MCF 10A (cell line): ENCODE measurements around the gene LRP10. TPM values are rescaled to one million over a fixed set of nuclear protein-coding genes. Genes with fewer than 3 reads are reported as not detected.
A peak's percentile ranks its signal among the peaks of the same experiment; 100 is the strongest.

Source experiments
- BruUV-seq: library from RNA; stranded (reverse); fragments of 400-500 nt; replicated peaks from 2 replicates; lab custom pipeline; 2021; lab: Mats Ljungman, UMichigan
- CTCF ChIA-PET: fragments of 300-600 bp; sonication (Branson Sonifier 250); formaldehyde crosslinking; extraction: SDS; loops from one replicate; lab custom pipeline; 2021; ENCODE audit warnings: antibody characterized with exemption, inconsistent platforms; lab: Yijun Ruan, JAX
- POLR2A ChIA-PET: fragments of 300-600, 350-650 bp; sonication (Branson Sonifier 250); formaldehyde crosslinking; extraction: SDS; loops from one replicate; lab custom pipeline; 2020; ENCODE audit warnings: antibody characterized with exemption, inconsistent platforms; lab: Yijun Ruan, JAX
- DNase-seq: peaks from one replicate; pipeline ENCODE4 v3.0.0-alpha.2; 2018; ENCODE audit not compliant: unreplicated experiment
- H3K27ac Mint-ChIP-seq: one replicate; pipeline ENCODE4 v1.8.0; 2022; ENCODE audit warnings: mild to moderate bottlenecking, low read depth, mixed read lengths; ENCODE audit not compliant: unreplicated experiment
- H3K27me3 Mint-ChIP-seq: one replicate; pipeline ENCODE4 v1.8.0; 2022; ENCODE audit warnings: mixed read lengths; ENCODE audit not compliant: insufficient read depth, unreplicated experiment
- H3K36me3 Mint-ChIP-seq: one replicate; pipeline ENCODE4 v1.8.0; 2022; ENCODE audit warnings: mild to moderate bottlenecking, moderate library complexity, mixed read lengths; ENCODE audit not compliant: insufficient read depth, unreplicated experiment
- H3K4me1 Mint-ChIP-seq: one replicate; pipeline ENCODE4 v1.8.0; 2022; ENCODE audit warnings: mixed read lengths; ENCODE audit not compliant: insufficient read depth, unreplicated experiment
- H3K4me3 Mint-ChIP-seq: one replicate; pipeline ENCODE4 v1.8.0; 2022; ENCODE audit warnings: mild to moderate bottlenecking, moderate library complexity, mixed read lengths; ENCODE audit not compliant: unreplicated experiment
- H3K9me3 Mint-ChIP-seq: one replicate; pipeline ENCODE4 v1.8.0; 2022; ENCODE audit warnings: mixed read lengths; ENCODE audit not compliant: unreplicated experiment
- CTCF ChIP-seq: fragments of 200-600 bp; IDR thresholded peaks from one replicate; pipeline ENCODE4 v1.8.0; 2022; ENCODE audit warnings: antibody characterized with exemption, mild to moderate bottlenecking; ENCODE audit not compliant: unreplicated experiment
- intact Hi-C: fragments of 100-400 bp; cut with micrococcal nuclease; formaldehyde crosslinking; loops from 2 replicates; pipeline ENCODE4 v1.14.1; 2022
- total RNA-seq: library from RNA; stranded (reverse); gene quantifications from 2 replicates; pipeline ENCODE4 v1.2.3, GENCODE V29; 2022

LRP10 gene
- total RNA-seq, 1 experiment from 2014 or later: 71.0 TPM

- intact Hi-C loops: no loop called here
- CTCF ChIA-PET: interaction anchor here (0.7 to 1.7 kb wide), 8 partner anchors 9 to 339 kb away, joined by 3 to 8 read pairs (median 5); no protein-coding TSS in a partner anchor
- BruUV-seq: no TSS peak
Observed at GRCh38 chr14:22895402-22895801, 23.9 kb downstream of the LRP10 start.

GRCh38 chr14:22896356-22896755 is 24.8 kb downstream of the LRP10 start:
- no peaks in the 10 kb centered on the region for H3K27me3 Mint-ChIP-seq
- peak overlapping the region; percentile 50 for H3K27ac Mint-ChIP-seq
- H3K36me3 Mint-ChIP-seq: peaks cover 24% of the 10 kb centered on the region
- H3K4me3 Mint-ChIP-seq: no peak overlapping the region
- H3K9me3 Mint-ChIP-seq: no peaks in the 10 kb centered on the region
- intact Hi-C loops: no loop called here
- DNase-seq: no peak
- ChIA-PET CTCF (interaction anchor here (0.5 to 1.9 kb wide), 12 partner anchors 8 to 340 kb away, joined by 3 to 8 read pairs (median 4); no protein-coding TSS in a partner anchor), POLR2A (interaction anchor here (0.9 to 5.8 kb wide), 6 partner anchors 9 to 307 kb away, joined by 3 to 29 read pairs (median 4); partner anchors contain the start of genes DAD1, LRP10 and REM2)
- peaks cover 17% of the 10 kb centered on the region for H3K4me1 Mint-ChIP-seq
- BruUV-seq: no TSS peak
- no peak for TF ChIP-seq CTCF

More at GRCh38 chr14:22895402-22895801, 23.9 kb downstream of the LRP10 start:
- Mint-ChIP-seq H3K4me1 (peaks cover 17% of the 10 kb centered on the region), H3K9me3 (no peaks in the 10 kb centered on the region), H3K36me3 (peaks cover 15% of the 10 kb centered on the region), H3K4me3 (no peak overlapping the region), H3K27me3 (no peaks in the 10 kb centered on the region), H3K27ac (no peak overlapping the region)
- POLR2A ChIA-PET: interaction anchor here (0.7 to 5.8 kb wide), 6 partner anchors 8 to 306 kb away, joined by 3 to 29 read pairs (median 4); partner anchors contain the start of genes DAD1 and REM2
- no peak for TF ChIP-seq CTCF
- no peak for DNase-seq

GRCh38 chr14:22896760-22897159 is 25.2 kb downstream of the LRP10 start:
- intact Hi-C loops: no loop called here
- Mint-ChIP-seq H3K4me3 (no peak overlapping the region), H3K36me3 (peaks cover 28% of the 10 kb centered on the region), H3K27ac (peak overlapping the region; percentile 50), H3K9me3 (no peaks in the 10 kb centered on the region), H3K4me1 (peaks cover 17% of the 10 kb centered on the region), H3K27me3 (no peaks in the 10 kb centered on the region)
- no peak for TF ChIP-seq CTCF
- CTCF ChIA-PET: interaction anchor here (0.6 to 1.9 kb wide), 9 partner anchors 9 to 340 kb away, joined by 3 to 7 read pairs (median 4); no protein-coding TSS in a partner anchor
- no peak for DNase-seq
- no TSS peak for BruUV-seq
- POLR2A ChIA-PET: interaction anchor here (1.0 to 5.8 kb wide), 4 partner anchors 9 to 26 kb away, joined by 3 to 29 read pairs (median 8); partner anchors contain the start of genes LRP10 and REM2

- H3K27me3 Mint-ChIP-seq: no peaks in the 10 kb centered on the region
- CTCF ChIA-PET: interaction anchor here (0.6 to 7.1 kb wide), 8 partner anchors 8 to 341 kb away, joined by 3 to 111 read pairs (median 4); partner anchors contain the start of genes LRP10 and REM2
- no TSS peak for BruUV-seq
- no peak for DNase-seq
- peaks cover 17% of the 10 kb centered on the region for H3K4me1 Mint-ChIP-seq
- intact Hi-C loops: no loop called here
- H3K27ac Mint-ChIP-seq: no peak overlapping the region
- H3K36me3 Mint-ChIP-seq: peaks cover 34% of the 10 kb centered on the region
- H3K9me3 Mint-ChIP-seq: no peaks in the 10 kb centered on the region
- no peak overlapping the region for H3K4me3 Mint-ChIP-seq
- POLR2A ChIA-PET: interaction anchor here (4.0 to 5.8 kb wide), 2 partner anchors 10 to 24 kb away, joined by 13 to 29 read pairs; no protein-coding TSS in a partner anchor
- TF ChIP-seq CTCF: no peak
Observed at GRCh38 chr14:22897357-22897756, 25.8 kb downstream of the LRP10 start.
